Activated CD8-positive, alpha-beta T cell treated with anti-CD3 and anti-CD28 coated beads, Interleukin-2, amount 10 ng/mL, durations not matched to agents 7 days and 5 days (primary cell): ENCODE data around the gene ODC1. TPM values are rescaled to one million over a fixed set of nuclear protein-coding genes. Genes with fewer than 3 reads are reported as not detected.

Experiments
- ATAC-seq: fragments of 150-1000 bp; cut with Tn5 transposase; one replicate; pipeline ENCODE4 v1.10.0; 2021; ENCODE audit warnings: moderate library complexity
- CTCF ChIA-PET: fragments of 350-600 bp; sonication (Branson Sonifier 250); formaldehyde crosslinking; loops from one replicate; lab custom pipeline; 2021; ENCODE audit warnings: antibody characterized with exemption; lab: Charles Lee
- POLR2A ChIA-PET: fragments of 350-600 bp; sonication (Branson Sonifier 250); formaldehyde crosslinking; loops from one replicate; lab custom pipeline; 2021; ENCODE audit warnings: antibody characterized with exemption; lab: Charles Lee
- DNase-seq: peaks from one replicate; pipeline ENCODE4 v3.0.0-alpha.2; 2020
- H3K27ac Mint-ChIP-seq: one replicate; pipeline ENCODE4 v1.8.0; 2021; ENCODE audit warnings: mild to moderate bottlenecking, mixed read lengths
- H3K27me3 Mint-ChIP-seq: one replicate; pipeline ENCODE4 v1.8.0; 2021; ENCODE audit warnings: low read depth, mixed read lengths
- H3K36me3 Mint-ChIP-seq: one replicate; pipeline ENCODE4 v1.8.0; 2021; ENCODE audit warnings: low read depth, mixed read lengths
- H3K4me1 Mint-ChIP-seq: one replicate; pipeline ENCODE4 v1.8.0; 2021; ENCODE audit warnings: low read depth, mixed read lengths
- H3K4me3 Mint-ChIP-seq: one replicate; pipeline ENCODE4 v1.8.0; 2021; ENCODE audit warnings: mild to moderate bottlenecking, mixed read lengths
- H3K9me3 Mint-ChIP-seq: one replicate; pipeline ENCODE4 v1.8.0; 2022; ENCODE audit warnings: mixed read lengths; ENCODE audit not compliant: insufficient read depth
- total RNA-seq, 2 experiments: library from RNA; stranded (reverse); gene quantifications; one replicate each; pipeline ENCODE4 v1.2.3, GENCODE V29; 2021

Gene ODC1
- total RNA-seq, 2 experiments from 2014 or later = 54.4 to 54.6 TPM

DNA sequence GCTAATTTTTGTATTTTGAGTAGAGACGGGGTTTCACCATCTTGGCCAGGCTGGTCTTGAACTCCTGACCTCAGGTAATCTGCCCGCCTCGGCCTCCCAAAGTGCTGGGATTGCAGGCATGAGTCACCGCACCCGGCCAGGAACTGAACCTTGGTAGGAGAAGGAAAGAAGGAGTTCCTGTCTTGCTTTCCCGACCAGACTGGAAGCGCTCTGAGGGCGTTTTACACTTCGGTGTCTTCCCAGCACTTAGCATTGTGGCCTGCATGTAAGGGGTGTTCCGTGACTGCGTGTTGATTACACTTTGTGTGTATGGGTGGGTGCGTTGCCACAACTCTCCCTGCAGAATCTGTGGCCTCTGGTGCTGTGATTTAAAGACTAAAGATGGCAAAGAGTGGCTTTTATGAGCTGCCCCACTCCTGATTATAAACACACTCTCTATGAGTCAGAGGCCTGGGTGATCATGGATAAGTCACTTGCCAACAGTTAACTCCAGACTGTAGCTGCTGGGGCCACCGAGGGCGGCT, 46.0 kb downstream of the ODC1 start:
- Mint-ChIP-seq H3K9me3 (no peaks in the 10 kb centered on the region), H3K36me3 (peaks cover 35% of the 10 kb centered on the region), H3K4me1 (peaks cover 36% of the 10 kb centered on the region), H3K27ac (no peak overlapping the region), H3K27me3 (no peaks in the 10 kb centered on the region), H3K4me3 (no peak overlapping the region)
- ChIA-PET CTCF (interaction anchor here (1.1 kb wide), 1 partner anchor 330 kb away, joined by 3 read pairs; no protein-coding TSS in a partner anchor), POLR2A (no interaction called here)
- DNase-seq (no peak), ATAC-seq (no peak)

DNA sequence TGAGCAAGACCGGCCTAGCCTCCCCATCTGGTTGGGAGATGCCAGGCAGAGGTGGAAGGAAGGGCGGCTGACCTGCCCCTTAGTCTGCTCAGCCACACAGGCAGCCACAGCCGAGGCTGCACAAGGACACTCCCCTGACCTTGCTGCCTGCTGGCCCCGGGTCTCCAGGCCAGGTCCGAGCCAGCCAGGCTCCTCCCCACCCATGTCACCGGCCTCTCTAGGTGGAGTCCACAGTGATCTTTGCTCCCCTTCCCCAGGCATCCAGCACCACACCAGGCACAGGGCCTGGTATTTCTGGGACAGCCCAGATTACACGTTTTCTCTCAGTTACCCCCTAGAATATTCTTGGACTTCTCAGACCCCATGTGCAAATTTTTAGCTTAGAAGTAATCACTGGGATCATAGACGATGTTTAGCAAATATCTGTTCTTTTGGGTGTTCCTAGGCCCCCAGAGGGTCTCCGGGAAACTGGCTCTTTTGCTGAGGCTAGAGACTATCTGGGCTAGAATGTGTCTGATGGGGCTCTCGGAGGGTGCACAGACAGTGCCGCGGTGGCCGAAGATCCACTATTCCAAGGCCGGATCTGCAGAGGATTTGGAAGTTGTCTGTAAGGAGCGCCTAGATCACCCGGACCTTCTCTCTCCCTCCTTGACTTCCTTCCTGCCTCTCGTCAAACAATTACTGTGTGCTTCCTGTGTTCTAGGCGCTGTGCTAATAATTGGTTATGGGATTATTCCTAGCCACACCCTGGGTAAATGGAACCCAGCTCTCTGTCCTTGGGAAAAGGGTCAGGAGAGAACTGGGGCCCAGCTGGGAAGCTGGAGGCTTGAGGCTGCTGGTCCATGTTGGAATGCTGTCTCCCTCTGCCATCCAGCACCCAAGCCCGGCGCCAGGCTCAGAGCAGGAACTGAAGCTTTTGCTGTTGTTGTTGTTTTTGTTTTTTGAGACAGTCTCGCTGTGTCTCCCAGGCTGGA, 46.9 kb downstream of the ODC1 start:
- POLR2A ChIA-PET = no interaction called here
- H3K4me3 Mint-ChIP-seq = no peak overlapping the region
- no peak for DNase-seq
- CTCF ChIA-PET = no interaction called here
- no peaks in the 10 kb centered on the region for H3K9me3 Mint-ChIP-seq
- no peaks in the 10 kb centered on the region for H3K27me3 Mint-ChIP-seq
- no peak for ATAC-seq
- peaks cover 30% of the 10 kb centered on the region for H3K36me3 Mint-ChIP-seq
- H3K4me1 Mint-ChIP-seq = peaks cover 27% of the 10 kb centered on the region
- H3K27ac Mint-ChIP-seq = peak overlapping the region; percentile 87

DNA sequence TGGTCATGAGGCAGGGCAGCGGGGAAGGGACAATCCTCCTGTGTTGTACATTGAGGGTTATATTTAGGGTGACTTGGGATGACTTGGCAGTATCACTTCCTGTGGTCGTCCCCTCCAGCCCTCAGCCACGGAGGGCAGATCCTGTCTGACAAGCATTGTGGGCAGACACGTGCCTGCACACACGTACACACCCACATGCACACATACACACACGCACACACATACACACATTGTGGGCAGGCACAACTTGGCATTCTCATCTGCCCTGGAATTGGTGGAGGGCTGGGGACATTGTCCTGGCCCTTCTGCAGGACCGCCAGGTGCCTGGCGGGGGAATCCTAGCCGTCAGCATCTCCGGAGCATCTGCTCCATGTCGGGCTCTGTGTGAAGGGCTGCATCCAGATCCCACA, 47.6 kb downstream of the ODC1 start:
- Mint-ChIP-seq H3K9me3 (no peaks in the 10 kb centered on the region), H3K27me3 (no peaks in the 10 kb centered on the region), H3K4me3 (no peak overlapping the region), H3K36me3 (peaks cover 30% of the 10 kb centered on the region), H3K27ac (peak overlapping the region; percentile 87), H3K4me1 (peaks cover 22% of the 10 kb centered on the region)
- ATAC-seq = no peak
- POLR2A ChIA-PET = no interaction called here
- DNase-seq = peak; percentile 58
- CTCF ChIA-PET = interaction anchor here (1.6 kb wide), 1 partner anchor 9 kb away, joined by 6 read pairs; no protein-coding TSS in a partner anchor

DNA sequence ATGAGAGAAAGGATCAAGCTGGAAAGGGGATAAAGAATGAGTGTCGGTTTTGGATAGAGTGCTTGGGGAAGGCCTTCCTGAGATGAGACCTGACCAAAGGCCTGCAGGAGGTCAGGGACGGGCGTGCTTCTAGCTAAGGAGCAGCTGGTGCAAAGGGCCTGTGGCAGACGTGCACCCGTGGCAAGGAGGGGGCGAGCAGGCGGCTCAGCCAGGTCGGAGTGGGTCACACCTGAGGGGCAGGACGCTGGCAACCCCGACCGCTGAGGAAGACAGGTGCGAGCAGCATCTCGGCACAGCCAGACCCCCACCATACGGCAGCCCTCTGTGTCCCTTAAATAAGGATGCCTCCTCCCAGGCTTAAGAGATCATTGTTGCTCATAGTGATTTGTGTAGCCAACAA, 48.1 kb downstream of the ODC1 start:
- Mint-ChIP-seq H3K4me3 (peak overlapping the region; percentile 24), H3K36me3 (peaks cover 30% of the 10 kb centered on the region), H3K27me3 (no peaks in the 10 kb centered on the region), H3K27ac (peak overlapping the region; percentile 87), H3K4me1 (peaks cover 22% of the 10 kb centered on the region), H3K9me3 (no peaks in the 10 kb centered on the region)
- no peak for ATAC-seq
- ChIA-PET CTCF (interaction anchor here (1.6 kb wide), 1 partner anchor 9 kb away, joined by 6 read pairs; no protein-coding TSS in a partner anchor), POLR2A (no interaction called here)
- no peak for DNase-seq

DNA sequence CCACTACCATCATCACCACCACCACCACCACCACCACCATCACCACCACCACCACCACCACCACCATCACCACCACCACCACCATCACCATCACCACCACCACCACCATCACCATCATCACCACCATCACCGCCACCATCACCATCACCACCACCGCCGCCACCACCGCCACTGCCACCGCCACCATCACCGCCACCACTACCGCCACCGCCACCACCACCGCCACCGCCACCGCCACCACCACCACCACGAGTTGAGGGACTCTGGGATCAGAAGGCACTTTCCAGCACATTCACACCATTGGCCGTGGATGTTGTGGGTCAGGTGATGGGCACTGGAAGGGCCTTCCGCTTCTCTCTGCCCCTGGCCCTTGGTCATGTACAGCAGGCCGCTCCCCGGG, 48.8 kb downstream of the ODC1 start:
- CTCF ChIA-PET = interaction anchor here (1.6 kb wide), 1 partner anchor 10 kb away, joined by 6 read pairs; no protein-coding TSS in a partner anchor

DNA sequence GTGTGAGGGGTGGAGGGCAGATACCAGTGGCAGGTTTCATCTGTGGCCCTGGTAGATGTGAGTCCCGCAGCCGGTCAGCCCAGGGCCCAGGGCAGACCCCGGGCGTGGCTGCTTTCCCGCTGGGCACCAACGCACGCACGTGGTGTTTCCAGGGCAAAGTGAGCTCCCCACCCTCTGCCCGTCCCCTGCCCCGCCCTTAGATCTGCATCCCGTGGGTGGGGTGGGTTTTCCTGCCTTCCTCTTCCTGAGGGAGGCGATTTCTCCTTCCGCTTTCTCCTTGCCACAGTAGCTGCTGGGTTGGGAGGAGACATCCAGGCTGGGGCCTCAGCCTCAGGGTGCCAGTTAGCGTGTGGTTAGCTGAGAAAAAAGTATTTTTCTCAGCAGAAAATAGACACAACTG, 49.6 kb downstream of the ODC1 start:
- Mint-ChIP-seq H3K27me3 (no peaks in the 10 kb centered on the region), H3K4me1 (peaks cover 25% of the 10 kb centered on the region), H3K36me3 (peaks cover 30% of the 10 kb centered on the region), H3K27ac (peak overlapping the region; percentile 83), H3K9me3 (no peaks in the 10 kb centered on the region), H3K4me3 (peak overlapping the region; percentile 56)
- ATAC-seq = no peak
- no peak for DNase-seq
- ChIA-PET CTCF (interaction anchor here (0.7 kb wide), 1 partner anchor 14 kb away, joined by 3 read pairs; no protein-coding TSS in a partner anchor), POLR2A (no interaction called here)

More for the DNA sequence above, 48.8 kb downstream of the ODC1 start:
- no peak for DNase-seq
- H3K4me1 Mint-ChIP-seq = peaks cover 23% of the 10 kb centered on the region
- peaks cover 30% of the 10 kb centered on the region for H3K36me3 Mint-ChIP-seq
- peak overlapping the region; percentile 24 for H3K4me3 Mint-ChIP-seq
- peak overlapping the region; percentile 87 for H3K27ac Mint-ChIP-seq
- no peaks in the 10 kb centered on the region for H3K9me3 Mint-ChIP-seq
- POLR2A ChIA-PET = no interaction called here
- no peaks in the 10 kb centered on the region for H3K27me3 Mint-ChIP-seq
- no peak for ATAC-seq

DNA sequence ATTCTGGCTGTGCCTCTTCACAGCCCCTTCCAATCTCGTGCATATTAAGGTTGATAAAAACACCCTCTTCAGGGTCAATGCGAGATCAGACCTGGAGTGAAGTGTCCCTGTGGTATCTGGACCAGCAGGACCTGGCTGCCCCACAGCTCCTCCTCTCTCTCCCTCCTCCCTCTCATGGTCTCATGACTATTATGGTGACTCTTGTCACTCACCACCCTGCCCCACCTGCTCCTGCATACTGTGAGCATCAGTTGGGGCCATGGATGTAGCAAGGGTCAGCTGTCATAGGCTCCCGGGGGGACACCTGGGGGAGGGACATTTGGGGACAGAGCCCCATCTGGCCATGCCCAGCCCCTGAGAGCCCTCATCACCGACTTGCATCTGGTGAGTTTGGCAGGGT, 50.2 kb downstream of the ODC1 start:
- Mint-ChIP-seq H3K4me1 (peaks cover 25% of the 10 kb centered on the region), H3K9me3 (no peaks in the 10 kb centered on the region), H3K36me3 (peaks cover 30% of the 10 kb centered on the region), H3K27me3 (no peaks in the 10 kb centered on the region), H3K4me3 (no peak overlapping the region), H3K27ac (no peak overlapping the region)
- ATAC-seq (no peak), DNase-seq (no peak)
- ChIA-PET CTCF (interaction anchor here (1.1 kb wide), 1 partner anchor 10 kb away, joined by 3 read pairs; no protein-coding TSS in a partner anchor), POLR2A (no interaction called here)

DNA sequence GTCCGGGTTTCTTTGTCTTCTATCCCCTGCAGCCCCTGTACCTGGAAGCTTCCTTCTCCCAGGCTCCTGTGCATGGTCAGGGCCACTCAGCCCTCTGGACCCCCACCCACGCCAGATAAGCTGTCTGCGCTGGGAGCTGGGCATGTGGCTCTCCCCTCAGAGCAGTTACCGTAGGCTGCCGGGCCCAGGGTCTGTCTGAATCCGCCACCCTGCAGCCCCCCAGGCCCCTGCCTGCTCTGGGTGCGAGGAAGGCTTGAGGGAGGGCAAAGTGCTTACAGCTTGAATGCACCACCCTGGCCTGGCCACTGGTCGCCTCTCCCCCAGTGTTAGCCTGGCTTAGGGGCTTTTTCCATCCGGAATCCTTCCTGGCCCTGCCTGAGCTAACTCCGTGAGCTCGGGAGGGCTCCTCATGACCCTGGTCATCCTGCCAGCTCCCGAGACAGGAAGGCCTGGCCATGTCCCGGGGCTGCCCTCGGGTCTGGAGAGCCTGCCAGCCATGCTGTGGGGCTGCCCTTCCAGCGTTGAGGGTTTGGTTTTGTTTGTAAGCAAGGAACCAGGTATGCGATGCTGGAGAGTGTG, 50.7 kb downstream of the ODC1 start:
- H3K27ac Mint-ChIP-seq = no peak overlapping the region
- CTCF ChIA-PET = interaction anchor here (1.1 to 1.3 kb wide), 2 partner anchors 11 to 12 kb away, joined by 3 read pairs; no protein-coding TSS in a partner anchor
- H3K9me3 Mint-ChIP-seq = no peaks in the 10 kb centered on the region
- POLR2A ChIA-PET = no interaction called here
- H3K4me3 Mint-ChIP-seq = no peak overlapping the region
- peaks cover 26% of the 10 kb centered on the region for H3K4me1 Mint-ChIP-seq
- H3K27me3 Mint-ChIP-seq = no peaks in the 10 kb centered on the region
- ATAC-seq = no peak
- peaks cover 30% of the 10 kb centered on the region for H3K36me3 Mint-ChIP-seq
- no peak for DNase-seq

DNA sequence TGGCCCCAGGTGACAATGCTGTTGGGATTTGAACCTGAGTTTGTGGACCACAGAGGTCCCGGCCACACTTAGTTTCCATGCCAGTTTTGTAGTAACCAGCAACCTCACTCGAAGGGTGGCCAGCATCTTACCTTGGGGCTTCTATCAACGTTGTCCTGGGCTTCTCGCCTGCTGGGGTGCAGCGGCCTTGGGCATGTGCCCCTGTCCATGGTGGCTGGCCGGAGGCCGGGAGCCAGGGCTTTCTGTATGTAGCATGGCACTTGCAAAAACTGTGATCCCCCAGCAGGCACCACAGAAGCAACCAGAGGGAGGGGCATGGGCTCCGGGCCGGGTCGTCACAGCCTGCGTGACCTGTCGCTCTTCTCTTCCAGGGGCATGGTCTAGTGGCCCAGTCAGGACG, 51.7 kb downstream of the ODC1 start:
- Mint-ChIP-seq H3K4me1 (peaks cover 24% of the 10 kb centered on the region), H3K27me3 (no peaks in the 10 kb centered on the region), H3K27ac (no peak overlapping the region), H3K4me3 (no peak overlapping the region), H3K36me3 (peaks cover 28% of the 10 kb centered on the region), H3K9me3 (no peaks in the 10 kb centered on the region)
- ATAC-seq (no peak), DNase-seq (no peak)
- CTCF ChIA-PET = interaction anchor here (0.6 to 1.3 kb wide), 2 partner anchors 13 to 756 kb away, joined by 3 read pairs; no protein-coding TSS in a partner anchor
- POLR2A ChIA-PET = interaction anchor here (0.7 kb wide), 1 partner anchor 50 kb away, joined by 3 read pairs; no protein-coding TSS in a partner anchor

DNA sequence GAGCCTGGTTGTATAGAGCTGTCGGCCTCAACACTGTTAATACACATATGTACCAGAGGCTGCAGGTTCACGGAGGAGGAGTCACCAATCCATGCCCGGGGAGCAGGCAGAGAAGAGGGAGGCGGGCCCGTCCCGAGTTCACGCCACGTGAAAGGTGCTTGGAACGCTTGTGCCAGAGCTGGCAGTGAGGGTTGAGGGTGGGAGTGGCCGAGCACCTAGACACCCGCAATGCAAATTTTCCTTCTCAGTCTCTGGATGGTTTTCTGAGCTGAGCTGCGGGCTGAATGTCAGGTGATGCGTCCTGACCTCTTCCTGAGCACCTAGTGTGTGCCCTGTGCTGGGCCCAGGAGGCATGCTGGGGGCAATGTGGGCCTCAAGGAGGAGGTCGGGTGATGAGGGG, 52.2 kb downstream of the ODC1 start:
- no peak overlapping the region for H3K4me3 Mint-ChIP-seq
- CTCF ChIA-PET = interaction anchor here (0.6 kb wide), 1 partner anchor 756 kb away, joined by 3 read pairs; no protein-coding TSS in a partner anchor
- DNase-seq = no peak
- no peak for ATAC-seq
- H3K36me3 Mint-ChIP-seq = peaks cover 23% of the 10 kb centered on the region
- no peaks in the 10 kb centered on the region for H3K9me3 Mint-ChIP-seq
- no peaks in the 10 kb centered on the region for H3K27me3 Mint-ChIP-seq
- POLR2A ChIA-PET = no interaction called here
- H3K4me1 Mint-ChIP-seq = peaks cover 18% of the 10 kb centered on the region
- H3K27ac Mint-ChIP-seq = peak overlapping the region; percentile 39

DNA sequence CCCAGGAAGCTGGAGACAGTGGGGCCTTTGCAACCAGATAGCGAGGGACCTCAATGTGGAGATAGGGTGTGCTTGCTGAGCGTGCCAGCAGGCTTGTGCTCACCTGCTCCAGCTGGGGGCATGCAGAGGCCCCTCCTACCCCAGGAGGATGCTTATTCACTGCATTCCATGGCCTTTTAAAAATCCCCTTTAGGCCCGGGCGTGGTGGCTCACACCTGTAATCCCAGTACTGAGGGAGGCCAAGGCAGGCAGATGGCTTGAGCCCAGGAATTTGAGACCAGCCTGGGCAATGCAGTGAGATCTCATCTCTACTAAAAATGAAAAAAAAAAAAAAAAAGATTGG, 54.5 kb downstream of the ODC1 start:
- CTCF ChIA-PET = interaction anchor here (1.4 kb wide), 1 partner anchor 15 kb away, joined by 5 read pairs; no protein-coding TSS in a partner anchor
- no peak overlapping the region for H3K27ac Mint-ChIP-seq
- ATAC-seq = no peak
- no peak for DNase-seq
- no peaks in the 10 kb centered on the region for H3K9me3 Mint-ChIP-seq
- POLR2A ChIA-PET = no interaction called here
- no peaks in the 10 kb centered on the region for H3K27me3 Mint-ChIP-seq
- H3K4me3 Mint-ChIP-seq = no peak overlapping the region
- H3K4me1 Mint-ChIP-seq = peaks cover 6% of the 10 kb centered on the region
- H3K36me3 Mint-ChIP-seq = peaks cover 7% of the 10 kb centered on the region
